LNCAP (cell line): ENCODE data around the gene TSPAN15.

ENCODE experiments used
- TF ChIP-seq, protein P1 (sequence below): fragments of 450-650 bp; IDR thresholded peaks from 2 replicates; pipeline ENCODE4 v1.5.1; 2017; ENCODE audit warnings: mild to moderate bottlenecking

TSPAN15 gene

DNA sequence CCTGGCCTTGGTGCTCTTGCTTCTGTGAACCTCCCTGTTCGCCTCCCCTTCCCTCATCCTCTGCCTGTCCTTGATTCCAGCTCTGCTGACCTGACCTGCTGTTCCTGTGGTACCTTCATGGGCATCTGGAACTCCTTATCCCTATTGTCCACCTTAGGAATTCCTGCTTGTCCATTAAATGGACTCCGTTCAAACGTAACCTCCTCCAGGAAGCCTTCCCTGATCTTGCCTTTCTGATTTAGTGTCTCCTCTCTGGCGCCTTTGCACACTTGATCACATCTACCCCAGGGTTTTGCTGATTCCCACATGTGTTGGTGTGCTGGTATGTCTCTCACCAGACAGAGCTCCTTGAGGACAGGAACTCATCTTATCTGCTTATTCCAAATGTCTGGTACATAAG is 20.9 kb downstream of the TSPAN15 start:
- TF ChIP-seq, protein P1, sequence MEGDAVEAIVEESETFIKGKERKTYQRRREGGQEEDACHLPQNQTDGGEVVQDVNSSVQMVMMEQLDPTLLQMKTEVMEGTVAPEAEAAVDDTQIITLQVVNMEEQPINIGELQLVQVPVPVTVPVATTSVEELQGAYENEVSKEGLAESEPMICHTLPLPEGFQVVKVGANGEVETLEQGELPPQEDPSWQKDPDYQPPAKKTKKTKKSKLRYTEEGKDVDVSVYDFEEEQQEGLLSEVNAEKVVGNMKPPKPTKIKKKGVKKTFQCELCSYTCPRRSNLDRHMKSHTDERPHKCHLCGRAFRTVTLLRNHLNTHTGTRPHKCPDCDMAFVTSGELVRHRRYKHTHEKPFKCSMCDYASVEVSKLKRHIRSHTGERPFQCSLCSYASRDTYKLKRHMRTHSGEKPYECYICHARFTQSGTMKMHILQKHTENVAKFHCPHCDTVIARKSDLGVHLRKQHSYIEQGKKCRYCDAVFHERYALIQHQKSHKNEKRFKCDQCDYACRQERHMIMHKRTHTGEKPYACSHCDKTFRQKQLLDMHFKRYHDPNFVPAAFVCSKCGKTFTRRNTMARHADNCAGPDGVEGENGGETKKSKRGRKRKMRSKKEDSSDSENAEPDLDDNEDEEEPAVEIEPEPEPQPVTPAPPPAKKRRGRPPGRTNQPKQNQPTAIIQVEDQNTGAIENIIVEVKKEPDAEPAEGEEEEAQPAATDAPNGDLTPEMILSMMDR: no peak

DNA sequence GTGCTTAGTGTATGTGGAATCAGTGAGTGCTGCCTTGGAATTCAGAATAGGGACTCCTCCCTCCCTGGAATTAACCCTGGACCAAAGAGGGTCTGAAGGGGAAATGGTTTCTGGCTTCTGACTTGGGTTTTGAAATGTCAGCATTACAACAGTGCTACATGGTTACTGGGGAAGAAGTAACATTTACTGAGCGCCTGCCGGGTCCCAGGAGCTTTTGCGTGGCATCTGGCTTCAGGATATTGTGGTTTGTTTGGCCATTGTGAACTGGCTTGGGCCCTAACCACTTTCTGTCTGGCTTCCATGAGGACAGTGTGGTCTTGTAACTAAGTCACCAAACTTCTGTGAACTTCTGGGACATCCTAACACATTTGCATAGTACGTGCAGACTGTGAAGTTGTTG is 21.3 kb downstream of the TSPAN15 start:
- TF ChIP-seq, protein P1: no peak

DNA sequence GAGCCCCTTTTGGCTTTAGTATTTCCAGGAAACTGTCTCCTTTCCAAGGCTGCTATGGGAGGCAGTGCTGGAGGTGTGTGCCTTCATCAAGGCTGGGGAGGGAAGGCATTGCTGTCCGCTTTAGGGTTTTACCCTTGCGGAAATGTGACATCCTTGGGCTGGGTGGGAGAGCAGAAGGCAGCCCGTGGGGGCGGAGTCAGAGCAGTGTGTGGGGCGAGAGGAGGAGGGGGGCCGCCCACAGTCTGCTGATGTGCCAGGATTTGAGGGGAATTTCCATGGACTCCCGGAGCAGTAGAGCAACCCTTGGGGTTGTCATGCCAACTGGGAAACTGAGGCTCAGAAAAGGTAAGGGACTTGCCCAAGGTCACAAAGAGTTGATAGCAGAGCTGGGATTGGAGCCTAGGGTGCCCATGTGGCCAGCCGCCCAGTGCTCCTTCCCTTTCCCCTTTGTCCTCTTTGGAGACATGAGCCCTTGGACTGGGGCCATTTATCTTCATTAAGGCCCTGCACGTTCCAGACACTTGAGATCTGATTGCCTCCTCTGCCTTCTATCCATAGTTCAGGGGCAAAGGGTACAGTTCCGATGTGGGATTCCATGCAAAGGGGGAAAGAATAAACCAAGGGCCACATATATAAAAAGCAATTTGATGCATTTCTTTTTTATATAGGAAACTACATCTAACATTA is 22.2 kb downstream of the TSPAN15 start:
- TF ChIP-seq, protein P1: no peak

DNA sequence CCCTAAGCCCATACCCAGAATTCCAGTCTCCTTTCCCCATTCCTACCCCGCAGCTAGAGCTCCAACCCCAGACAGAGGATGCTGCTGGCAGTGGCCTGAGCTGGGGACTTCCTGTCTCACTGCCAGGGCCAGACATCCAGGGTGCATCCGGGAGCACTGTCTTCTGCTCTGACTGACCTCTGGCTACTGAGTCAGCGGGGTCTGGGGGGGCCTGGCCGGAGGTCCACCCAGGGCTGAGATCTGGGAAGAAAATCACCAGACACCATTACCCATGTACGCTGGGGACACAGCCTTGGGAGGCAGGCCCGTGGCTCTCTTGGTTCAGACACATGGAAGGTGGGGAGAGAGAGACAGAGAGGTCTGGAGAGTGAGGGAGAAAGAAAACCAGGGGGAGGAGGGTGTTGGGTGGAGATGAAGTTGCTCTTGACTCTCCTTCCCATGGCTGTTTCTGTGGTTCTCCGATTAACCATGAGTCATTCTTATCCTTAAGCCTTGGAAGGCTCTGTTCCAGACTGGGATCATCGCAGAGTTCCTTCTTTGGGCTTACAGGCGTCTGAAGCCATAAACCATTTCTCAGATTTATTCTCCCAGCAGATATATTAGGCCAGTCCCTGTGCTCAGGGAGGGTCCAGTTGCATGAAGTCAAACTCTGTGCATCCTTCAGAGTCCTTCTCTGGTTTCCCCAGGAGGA is 23.6 kb downstream of the TSPAN15 start:
- TF ChIP-seq, protein P1: no peak

DNA sequence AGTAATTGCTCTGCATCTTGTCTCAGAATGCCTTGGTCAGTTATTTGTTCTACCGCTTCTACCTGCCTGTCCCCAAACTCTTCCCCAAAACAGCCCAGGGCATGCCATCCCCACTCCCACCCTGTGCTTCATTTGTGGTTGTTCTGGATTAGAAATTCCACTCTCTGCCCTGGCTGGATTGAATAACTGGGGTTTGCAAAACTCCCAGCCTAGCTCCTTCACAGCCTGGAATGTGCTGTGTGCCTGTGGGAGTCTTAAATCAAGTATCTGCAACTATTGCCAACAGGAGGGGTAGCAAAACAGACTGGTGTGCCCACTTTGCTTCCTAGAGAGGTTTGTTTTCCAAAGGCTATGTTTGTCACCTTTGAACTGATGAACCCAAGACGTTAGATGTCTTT is 24.2 kb downstream of the TSPAN15 start:
- TF ChIP-seq, protein P1: no peak

DNA sequence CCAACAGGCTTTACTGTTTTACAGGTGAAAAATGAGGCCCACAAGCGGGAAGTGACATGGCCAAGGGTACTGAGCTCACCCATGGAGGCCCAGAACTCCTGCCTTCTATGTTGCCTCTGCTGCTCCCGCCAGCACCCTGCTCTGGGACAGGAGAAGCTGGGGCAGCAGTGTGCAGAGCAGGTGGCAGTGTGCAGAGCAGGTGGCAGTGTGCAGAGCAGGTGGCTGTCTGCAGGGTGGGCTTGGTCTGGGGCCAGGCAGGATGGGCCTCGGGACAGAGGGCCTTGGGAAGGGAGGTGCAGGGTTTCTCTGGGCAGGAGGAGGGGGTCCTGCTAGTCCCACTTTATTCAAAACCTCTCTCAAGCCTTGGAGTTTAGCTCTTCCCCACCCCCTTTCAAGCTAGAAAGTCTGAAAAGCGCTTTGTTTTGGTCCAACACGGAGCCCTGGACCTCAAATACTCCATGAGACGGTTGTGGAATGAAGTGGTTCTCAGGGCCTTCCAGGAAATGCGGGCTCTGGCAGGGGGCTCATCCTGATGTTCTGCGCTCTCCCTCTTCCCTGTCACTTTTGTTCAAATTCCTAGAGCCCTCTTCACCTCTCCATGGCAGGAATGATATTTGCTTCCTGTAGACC is 26.8 kb downstream of the TSPAN15 start:
- TF ChIP-seq, protein P1: no peak

DNA sequence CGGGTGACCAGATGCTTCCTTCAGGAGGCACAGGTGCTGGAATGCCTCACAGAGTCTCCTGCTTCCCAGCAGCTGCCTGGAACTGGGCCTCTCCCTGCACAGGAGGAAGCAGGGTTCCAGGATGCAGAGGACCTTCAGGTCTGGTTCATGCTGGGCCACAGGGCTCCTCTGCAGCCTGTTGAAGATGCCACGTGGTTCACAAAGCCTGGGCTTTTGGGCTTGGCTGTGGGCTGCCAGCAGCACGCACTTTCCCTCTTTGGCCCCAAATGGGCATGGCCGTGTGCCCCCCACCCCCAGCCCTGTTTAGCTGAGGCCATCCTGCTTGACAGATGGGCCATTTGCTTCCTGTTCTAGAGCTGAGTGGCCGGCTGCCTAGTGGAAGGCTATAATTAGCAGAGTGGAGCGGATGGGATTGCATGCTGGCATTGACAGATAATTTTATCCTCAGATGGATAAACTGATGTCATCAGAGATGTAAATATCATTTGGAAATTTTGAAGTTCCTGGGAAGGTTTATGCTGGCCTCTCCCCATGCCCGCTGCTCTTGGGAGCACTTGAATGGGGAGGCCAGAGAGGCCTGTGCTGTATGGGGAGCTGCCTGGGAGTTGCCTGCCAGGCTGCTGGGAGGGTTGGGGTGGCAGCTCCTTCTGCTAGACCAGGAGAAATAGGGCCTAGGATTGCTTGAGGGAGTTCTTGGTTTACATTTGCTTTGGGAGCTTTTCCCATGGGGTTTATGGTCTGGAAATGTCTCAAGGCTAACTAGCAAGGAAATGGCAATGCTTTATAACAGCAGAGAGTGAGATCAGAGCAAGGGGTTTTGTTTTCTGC is 28.2 kb downstream of the TSPAN15 start:
- TF ChIP-seq, protein P1: no peak
